Measurements from ENCODE around the gene CAD. TPM values are rescaled to one million over a fixed set of nuclear protein-coding genes. Genes with fewer than 3 reads are reported as not detected.
"Not testable (repeated sequence)": the region's sequence is repeated elsewhere in the genome, so short reads cannot be mapped to it uniquely, and the experiment has no call there.

Gene CAD
- total RNA-seq, 4 donors from 2014 or later = 17.6 to 34.5 (median 22.0) TPM

- Histone ChIP-seq H3K27ac (no peak overlapping the region), H3K4me1 (peaks cover 30 to 41% (median 32%) of the 10 kb centered on the region in 3 donors), H3K27me3 (peaks cover 16 to 100% (median 28%) of the 10 kb centered on the region in 4 donors), H3K4me3 (peak overlapping the region in 3 of 4 donors; percentile 7 to 61 (median 31)), H3K36me3 (no peaks in the 10 kb centered on the region), H3K9me3 (no peaks in the 10 kb centered on the region)
- 0% methylated on average over 21 to 22 of the region's 38 CpGs for WGBS, 2 donors
- no peak for DNase-seq
- no peak for TF ChIP-seq POLR2A (IDR thresholded peaks at IDR 0.05)
- TF ChIP-seq CTCF (IDR thresholded peaks at IDR 0.05) = no peak
- intact Hi-C loops (cut with DNase I) = no loop called here
Observed at GRCh38 chr2:27264253-27264752, 47.1 kb downstream of the CAD start.

- no peak for DNase-seq
- intact Hi-C loops (cut with DNase I) = no loop called here
- Histone ChIP-seq H3K9me3 (no peaks in the 10 kb centered on the region), H3K4me3 (peak overlapping the region in 3 of 4 donors; percentile 7 to 61 (median 31)), H3K4me1 (peaks cover 30 to 41% (median 32%) of the 10 kb centered on the region in 3 donors), H3K27me3 (peaks cover 16 to 98% (median 28%) of the 10 kb centered on the region in 4 donors), H3K27ac (no peak overlapping the region), H3K36me3 (no peaks in the 10 kb centered on the region)
- TF ChIP-seq CTCF (IDR thresholded peaks at IDR 0.05) = peak in 5 of 6 experiments; percentile 27 to 40 (median 31)
- TF ChIP-seq POLR2A (IDR thresholded peaks at IDR 0.05) = no peak
- 8 to 37% methylated on average over 8 to 22 of the region's 56 CpGs for WGBS, 2 donors
Observed at GRCh38 chr2:27264753-27265535, 47.8 kb downstream of the CAD start.

DNA sequence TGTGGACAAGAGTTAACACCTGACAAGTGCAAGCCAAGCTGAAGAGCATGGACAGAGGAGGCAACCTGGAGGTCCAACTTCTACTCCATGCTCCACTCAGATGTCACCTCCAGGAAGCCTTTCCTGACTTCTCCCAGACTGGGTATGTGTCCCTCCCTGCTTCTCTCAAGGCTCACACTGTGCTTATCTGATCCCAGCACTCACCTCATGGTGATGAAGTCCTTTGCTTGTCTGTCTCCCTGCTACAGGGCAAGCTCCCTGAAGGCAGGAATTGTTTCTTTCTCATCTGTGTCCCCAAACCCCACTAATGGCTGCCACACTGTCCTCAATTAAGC lies 48.3 kb downstream of the CAD start:
- H3K27me3 ChIP-seq = peaks cover 15 to 98% (median 28%) of the 10 kb centered on the region in 4 donors

DNA sequence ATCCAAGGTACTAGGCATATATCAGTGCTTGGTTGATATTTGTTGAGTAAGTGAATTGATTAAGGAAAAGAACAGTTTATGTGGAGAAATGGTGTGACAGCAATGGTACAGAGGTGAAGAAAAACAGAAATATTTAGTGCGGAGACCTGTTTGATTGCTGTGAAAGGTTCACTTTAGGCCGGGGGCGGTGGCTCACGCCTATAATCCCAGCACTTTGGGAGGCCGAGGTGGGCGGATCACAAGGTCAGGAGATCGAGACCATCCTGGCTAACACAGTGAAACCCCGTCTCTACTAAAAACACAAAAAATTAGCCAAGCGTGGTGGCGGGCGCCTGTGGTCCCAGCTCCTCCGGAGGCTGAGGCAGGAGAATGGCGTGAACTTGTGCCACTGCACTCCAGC lies 51.1 kb downstream of the CAD start:
- peaks cover 17 to 23% (median 20%) of the 10 kb centered on the region in 3 donors for H3K4me1 ChIP-seq
- intact Hi-C loops (cut with DNase I); H3K36me3 ChIP-seq; H3K9me3 ChIP-seq; H3K4me3 ChIP-seq; DNase-seq; H3K27ac ChIP-seq: not testable (repeated sequence)
- peaks cover 3 to 93% (median 13%) of the 10 kb centered on the region in 4 donors for H3K27me3 ChIP-seq
- WGBS, 2 donors = 88 to 94% methylated on average over 10 to 13 of the region's 13 CpGs

More for the DNA sequence above, 48.3 kb downstream of the CAD start:
- intact Hi-C loops (cut with DNase I) = no loop called here
- Histone ChIP-seq H3K27ac (no peak overlapping the region), H3K4me1 (peaks cover 30 to 41% (median 32%) of the 10 kb centered on the region in 3 donors), H3K4me3 (no peak overlapping the region), H3K9me3 (no peaks in the 10 kb centered on the region), H3K36me3 (no peaks in the 10 kb centered on the region)
- no peak for TF ChIP-seq CTCF (IDR thresholded peaks at IDR 0.05)
- no peak for TF ChIP-seq POLR2A (IDR thresholded peaks at IDR 0.05)
- DNase-seq = no peak

DNA sequence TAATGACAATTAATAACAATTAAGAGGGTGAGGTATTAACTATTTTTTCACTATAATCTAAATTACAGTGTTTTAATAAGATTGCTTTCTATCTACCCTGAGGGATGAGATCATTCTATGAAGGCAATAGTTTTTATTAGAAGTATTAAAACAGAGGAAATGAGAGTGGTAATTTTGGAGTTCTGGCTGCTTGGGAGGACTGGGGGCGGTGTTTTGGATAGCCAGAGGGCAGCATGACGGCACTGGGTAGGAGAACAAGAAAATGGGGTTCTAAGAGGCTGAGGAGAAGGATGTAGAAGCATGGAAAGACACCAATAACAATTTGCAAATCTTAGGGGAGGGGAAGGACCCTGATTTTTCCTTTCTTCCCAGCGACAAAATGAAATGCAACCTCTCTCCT lies 53.0 kb downstream of the CAD start:
- peaks cover 1 to 5% (median 2%) of the 10 kb centered on the region in 3 donors for H3K4me1 ChIP-seq
- TF ChIP-seq CTCF (IDR thresholded peaks at IDR 0.05) (no peak), POLR2A (IDR thresholded peaks at IDR 0.05) (no peak)
- no peak overlapping the region for H3K4me3 ChIP-seq
- H3K27ac ChIP-seq = no peak overlapping the region
- 57 to 63% methylated on average over 3 of the region's 3 CpGs for WGBS, 2 donors
- intact Hi-C loops (cut with DNase I) = loop anchor here (10.0 kb wide), 1 partner anchor 165 kb away; no protein-coding TSS in a partner anchor
- DNase-seq = no peak
- peaks cover 0 to 89% (median 6%) of the 10 kb centered on the region in 4 donors for H3K27me3 ChIP-seq
- no peaks in the 10 kb centered on the region for H3K36me3 ChIP-seq
- no peaks in the 10 kb centered on the region for H3K9me3 ChIP-seq

Data from esophagus squamous epithelium (tissue), 5 donors.